CD4-positive, alpha-beta T cell (primary cell): ENCODE results near the gene NXN. TPM values are rescaled to one million over a fixed set of nuclear protein-coding genes. Genes with fewer than 3 reads are reported as not detected.

Experiments
- ATAC-seq: fragments of 200-7000 bp; cut with Tn5 transposase; one replicate; pipeline ENCODE4 v1.10.0; 2022; ENCODE audit warnings: mild to moderate bottlenecking; ENCODE audit not compliant: poor library complexity
- CTCF ChIA-PET: fragments of 350-600 bp; sonication (Branson Sonifier 250); formaldehyde crosslinking; loops from one replicate; lab custom pipeline; 2021; ENCODE audit warnings: antibody characterized with exemption, inconsistent platforms; lab: Charles Lee
- POLR2A ChIA-PET: fragments of 350-600 bp; sonication (Branson Sonifier 250); formaldehyde crosslinking; loops from one replicate; lab custom pipeline; 2021; ENCODE audit warnings: antibody characterized with exemption, inconsistent platforms; lab: Charles Lee
- DNase-seq, 14 experiments: peaks; one replicate each; pipeline ENCODE4 v3.0.0-alpha.2; 2013 to 2020; ENCODE audit warnings: mixed read lengths in 2 of 14
- H3K27ac ChIP-seq, 2 donors: one replicate each; pipeline versions ENCODE4 v1.5.1 to v1.7.0; 2013; ENCODE audit warnings: low read length in 2 of 2, low read depth in 1 of 2, mild to moderate bottlenecking in 1 of 2
- H3K27me3 ChIP-seq, 2 experiments: 1 replicate in 1 of 2; 2 replicates in 1 of 2; pipeline versions ENCODE4 v1.6.1 to v1.7.0; 2013; ENCODE audit warnings: low read length in 2 of 2, control low read depth in 1 of 2, mild to moderate bottlenecking in 1 of 2, moderate library complexity in 1 of 2; ENCODE audit not compliant: insufficient read depth in 2 of 2, control insufficient read depth in 1 of 2
- H3K36me3 ChIP-seq: one replicate; pipeline ENCODE4 v1.6.1; 2013; ENCODE audit warnings: low read length, control low read depth; ENCODE audit not compliant: insufficient read depth
- H3K4me1 ChIP-seq: one replicate; pipeline ENCODE4 v1.6.1; 2013; ENCODE audit warnings: low read length, control low read depth; ENCODE audit not compliant: insufficient read depth
- H3K4me3 ChIP-seq: one replicate; pipeline ENCODE4 v1.5.1; 2013; ENCODE audit warnings: mild to moderate bottlenecking, low read length, moderate library complexity
- H3K9me3 ChIP-seq, 2 experiments: 1 replicate in 1 of 2; 2 replicates in 1 of 2; pipeline versions ENCODE4 v1.6.1 to v1.7.0; 2013; ENCODE audit warnings: low read length in 2 of 2, mild to moderate bottlenecking in 2 of 2, control low read depth in 1 of 2, moderate library complexity in 1 of 2; ENCODE audit not compliant: control insufficient read depth in 1 of 2, insufficient read depth in 1 of 2
- H3K27ac Mint-ChIP-seq: one replicate; pipeline ENCODE4 v1.8.0; 2020; ENCODE audit warnings: mixed read lengths
- H3K27me3 Mint-ChIP-seq: one replicate; pipeline ENCODE4 v1.8.0; 2021; ENCODE audit warnings: mixed read lengths
- H3K36me3 Mint-ChIP-seq: one replicate; pipeline ENCODE4 v1.8.0; 2021; ENCODE audit warnings: low read depth, mixed read lengths
- H3K4me1 Mint-ChIP-seq: one replicate; pipeline ENCODE4 v1.8.0; 2021; ENCODE audit warnings: low read depth, mixed read lengths
- H3K4me3 Mint-ChIP-seq: one replicate; pipeline ENCODE4 v1.8.0; 2020; ENCODE audit warnings: mild to moderate bottlenecking, mixed read lengths
- H3K9me3 Mint-ChIP-seq: one replicate; pipeline ENCODE4 v1.8.0; 2020; ENCODE audit warnings: mixed read lengths
- CTCF ChIP-seq: fragments of 200-600 bp; IDR thresholded peaks from one replicate; pipeline ENCODE4 v1.8.0; 2022; ENCODE audit warnings: antibody characterized with exemption, mild to moderate bottlenecking
- intact Hi-C, 2 experiments: fragments of 100-400 bp; cut with DNase I in 1 of 2; cut with micrococcal nuclease in 1 of 2; formaldehyde crosslinking; loops; one replicate each; pipeline versions ENCODE4 v1.15.1 to v1.9.0; 2023 to 2025; cut with DNase I, micrococcal nuclease
- total RNA-seq, 174 experiments: library from RNA in 2 of 174; stranded (reverse) in 2 of 174; gene quantifications; one replicate each; pipeline ENCODE4 v1.2.3 and lab custom pipeline; 2021 to 2026

The NXN gene
- total RNA-seq, 2 experiments from 2014 or later: 0.80 to 0.98 TPM

GRCh38 chr17:967122-967521, 12.5 kb downstream of the NXN start:
- ChIA-PET POLR2A (no interaction called here), CTCF (no interaction called here)
- no peaks in the 10 kb centered on the region for H3K9me3 Mint-ChIP-seq
- DNase-seq (no peak), ATAC-seq (no peak)
- Histone ChIP-seq H3K4me1 (no peaks in the 10 kb centered on the region), H3K27me3 (peaks cover 3 to 4% of the 10 kb centered on the region in 2 experiments), H3K4me3 (no peak overlapping the region), H3K36me3 (no peaks in the 10 kb centered on the region), H3K27ac (no peak overlapping the region), H3K9me3 (no peaks in the 10 kb centered on the region)
- no peaks in the 10 kb centered on the region for H3K36me3 Mint-ChIP-seq
- H3K27me3 Mint-ChIP-seq: peaks cover 65% of the 10 kb centered on the region
- TF ChIP-seq CTCF: no peak
- intact Hi-C loops: no loop called here
- no peak overlapping the region for H3K27ac Mint-ChIP-seq
- no peak overlapping the region for H3K4me3 Mint-ChIP-seq
- no peaks in the 10 kb centered on the region for H3K4me1 Mint-ChIP-seq

- Histone ChIP-seq H3K4me1 (no peaks in the 10 kb centered on the region), H3K9me3 (no peaks in the 10 kb centered on the region), H3K27me3 (peaks cover under 1 to 3% of the 10 kb centered on the region in 2 experiments), H3K36me3 (no peaks in the 10 kb centered on the region), H3K4me3 (no peak overlapping the region), H3K27ac (no peak overlapping the region)
- H3K4me3 Mint-ChIP-seq: no peak overlapping the region
- intact Hi-C loops: no loop called here
- peaks cover 63% of the 10 kb centered on the region for H3K27me3 Mint-ChIP-seq
- no peak for DNase-seq
- no peak overlapping the region for H3K27ac Mint-ChIP-seq
- no peak for ATAC-seq
- POLR2A ChIA-PET: no interaction called here
- no peak for TF ChIP-seq CTCF
- CTCF ChIA-PET: interaction anchor here (0.6 kb wide), 1 partner anchor 297 kb away, joined by 4 read pairs; no protein-coding TSS in a partner anchor
- H3K9me3 Mint-ChIP-seq: no peaks in the 10 kb centered on the region
- H3K4me1 Mint-ChIP-seq: no peaks in the 10 kb centered on the region
- H3K36me3 Mint-ChIP-seq: no peaks in the 10 kb centered on the region
Measured at GRCh38 chr17:965311-965989, 14.1 kb downstream of the NXN start.

- Mint-ChIP-seq H3K36me3 (no peaks in the 10 kb centered on the region), H3K9me3 (no peaks in the 10 kb centered on the region), H3K27ac (no peak overlapping the region), H3K27me3 (peaks cover 57% of the 10 kb centered on the region), H3K4me1 (no peaks in the 10 kb centered on the region), H3K4me3 (no peak overlapping the region)
- no peak for TF ChIP-seq CTCF
- POLR2A ChIA-PET: no interaction called here
- DNase-seq (no peak), ATAC-seq (no peak)
- intact Hi-C loops: no loop called here
- CTCF ChIA-PET: no interaction called here
- H3K27me3 ChIP-seq: peaks cover 0 to 3% of the 10 kb centered on the region in 2 experiments
- no peaks in the 10 kb centered on the region for H3K36me3 ChIP-seq
- H3K4me3 ChIP-seq: no peak overlapping the region
- no peaks in the 10 kb centered on the region for H3K9me3 ChIP-seq
- no peak overlapping the region for H3K27ac ChIP-seq
- H3K4me1 ChIP-seq: no peaks in the 10 kb centered on the region
Measured at GRCh38 chr17:964876-965275, 14.7 kb downstream of the NXN start.
